HuH-7 (cell line): ENCODE results near the gene ASXL1.
"Not testable (repeated sequence)": the region's sequence is repeated elsewhere in the genome, so short reads cannot be mapped to it uniquely, and the experiment has no call there.

Experiments used
- DNase-seq: peaks from one replicate; pipeline ENCODE4 v3.0.0; 2011; ENCODE audit warnings: low spot score

Gene ASXL1

DNA sequence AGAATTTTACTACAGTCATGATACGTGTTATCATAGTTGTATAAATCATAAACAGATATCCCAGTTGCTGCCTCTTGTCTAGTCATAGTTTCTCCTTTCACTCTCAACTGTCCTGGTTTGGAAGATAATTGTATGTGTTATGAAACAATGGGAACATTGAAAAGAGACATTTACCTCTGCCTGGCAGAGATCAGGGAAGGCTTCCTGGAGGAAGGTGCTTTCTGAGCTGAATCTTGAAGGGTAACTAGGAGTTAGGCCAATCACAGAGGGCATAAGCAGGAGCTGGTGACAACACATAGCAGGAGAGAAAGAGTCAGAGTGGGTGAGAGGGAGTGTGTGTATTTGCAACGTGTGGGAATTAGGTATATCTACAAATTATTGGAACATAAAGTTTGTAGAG lies 5.4 kb downstream of the ASXL1 start:
- DNase-seq, result no peak

DNA sequence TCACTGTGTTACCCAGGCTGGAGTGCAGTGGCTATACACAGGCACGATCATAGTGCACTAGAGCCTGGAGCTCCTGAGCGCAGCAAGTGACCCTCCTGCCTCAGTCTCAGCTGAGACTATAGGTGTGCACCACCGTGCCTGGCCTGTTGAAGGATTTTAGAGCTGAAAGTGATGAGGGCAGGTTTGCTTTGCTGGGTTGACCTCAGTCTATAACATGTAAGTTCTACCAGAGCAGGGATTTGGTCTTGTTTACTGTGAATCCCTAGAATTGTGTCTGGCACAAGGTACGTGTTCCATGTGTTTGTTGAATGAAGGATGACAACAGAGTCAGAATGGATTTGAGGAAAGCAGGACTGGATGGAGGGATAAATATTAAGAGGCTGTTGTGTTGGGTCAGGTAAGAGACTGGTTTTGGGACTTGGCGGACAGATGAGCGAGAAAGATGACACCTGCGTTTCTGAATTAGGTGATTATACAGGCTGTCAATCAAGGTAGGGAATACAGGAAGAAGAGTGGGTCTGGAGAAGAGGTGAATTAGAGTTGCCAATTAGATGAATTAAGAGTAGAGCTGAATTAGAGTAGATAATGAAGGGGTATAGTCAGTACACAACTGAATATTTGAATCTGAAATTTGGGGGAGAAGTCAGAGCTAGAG lies 6.5 kb downstream of the ASXL1 start:
- no peak for DNase-seq

DNA sequence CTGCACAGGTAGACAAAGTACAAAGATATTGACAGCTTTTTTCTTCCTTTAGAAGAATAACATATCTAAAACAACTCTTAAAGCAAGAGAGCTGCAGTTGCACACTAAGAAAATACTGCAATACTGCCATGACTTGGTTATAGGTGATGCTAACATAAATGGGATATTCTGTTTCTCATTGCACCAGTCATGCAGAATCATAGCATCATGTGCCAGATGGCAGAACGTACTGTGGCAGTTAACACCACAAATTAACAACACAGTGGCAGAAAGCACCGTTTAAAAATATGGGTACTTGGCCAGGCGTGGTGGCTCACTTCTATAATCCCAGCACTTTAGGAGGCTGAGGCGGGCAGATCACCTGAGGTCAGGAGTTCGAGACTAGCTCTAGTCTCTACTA lies 7.4 kb downstream of the ASXL1 start:
- no peak for DNase-seq

DNA sequence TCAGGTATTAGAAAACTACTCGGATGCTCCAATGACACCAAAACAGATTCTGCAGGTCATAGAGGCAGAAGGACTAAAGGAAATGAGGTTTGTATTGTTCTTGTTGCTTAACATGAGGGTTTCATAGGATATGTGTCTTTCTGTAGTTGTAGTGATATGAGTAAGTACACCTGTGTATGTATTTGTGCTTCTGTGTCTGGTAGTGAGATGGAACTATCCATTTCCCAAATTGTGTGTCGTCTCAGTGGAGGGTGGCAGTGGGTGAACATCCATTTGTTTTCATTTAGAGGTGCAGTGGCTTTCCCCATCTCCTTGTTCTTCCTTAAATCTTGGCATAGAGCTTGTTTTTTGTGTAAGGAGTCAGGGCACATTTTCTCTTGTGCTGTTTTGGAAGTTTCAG lies 8.2 kb downstream of the ASXL1 start:
- DNase-seq, result no peak

DNA sequence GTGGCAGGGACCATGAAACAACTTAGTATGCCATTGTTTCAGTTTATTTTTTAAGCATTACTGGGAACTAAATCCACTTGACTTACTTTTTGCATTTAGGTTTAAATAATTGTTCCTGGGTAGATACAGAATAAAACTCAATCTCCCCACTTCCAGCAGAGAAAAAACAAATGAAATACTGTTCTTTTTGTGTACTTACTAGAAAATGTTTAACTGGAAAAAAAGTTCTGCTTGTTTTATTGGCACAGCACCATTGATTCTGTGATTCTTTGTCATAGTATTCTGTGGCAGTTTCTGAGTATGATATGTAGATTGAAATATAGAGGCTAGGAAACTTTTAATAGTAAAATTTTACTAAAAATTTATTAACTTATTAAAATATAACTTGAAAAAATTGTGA lies 10.2 kb downstream of the ASXL1 start:
- no peak for DNase-seq

DNA sequence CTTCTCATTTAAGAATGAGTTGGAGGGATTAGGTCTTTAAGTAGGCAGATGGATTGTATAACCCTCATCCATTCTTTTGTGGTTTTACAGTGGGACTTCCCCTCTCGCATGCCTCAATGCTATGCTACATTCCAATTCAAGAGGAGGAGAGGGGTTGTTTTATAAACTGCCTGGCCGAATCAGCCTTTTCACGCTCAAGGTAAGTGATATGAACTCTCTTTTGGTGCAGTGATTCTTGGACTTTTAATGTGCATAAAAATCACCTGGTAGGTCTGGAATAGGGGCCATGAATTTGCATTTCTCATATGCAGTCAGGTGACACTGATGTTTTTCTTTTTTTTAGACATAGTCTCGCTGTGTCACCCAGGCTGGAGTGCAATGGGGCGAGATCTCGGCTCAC lies 10.8 kb downstream of the ASXL1 start:
- DNase-seq, result no peak

DNA sequence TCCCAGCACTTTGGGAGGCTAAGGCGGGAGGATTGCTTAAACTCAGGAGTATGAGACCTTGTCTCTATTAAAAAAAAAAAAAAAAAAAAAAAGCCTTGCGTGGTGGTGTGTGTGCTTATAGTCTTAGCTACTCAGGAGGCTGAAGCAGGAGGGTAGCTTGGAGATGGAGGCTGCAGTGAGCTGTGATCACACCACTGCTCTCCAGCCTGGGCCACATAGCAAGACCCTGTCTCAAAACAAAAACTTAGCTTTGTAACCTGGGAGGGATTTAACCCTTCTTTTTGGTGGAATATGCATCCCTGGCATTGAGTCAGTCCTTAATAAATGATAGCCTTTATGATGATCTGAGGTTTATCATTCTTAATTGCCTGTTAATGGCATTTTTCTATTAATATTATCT lies 12.8 kb downstream of the ASXL1 start:
- DNase-seq, result no peak

DNA sequence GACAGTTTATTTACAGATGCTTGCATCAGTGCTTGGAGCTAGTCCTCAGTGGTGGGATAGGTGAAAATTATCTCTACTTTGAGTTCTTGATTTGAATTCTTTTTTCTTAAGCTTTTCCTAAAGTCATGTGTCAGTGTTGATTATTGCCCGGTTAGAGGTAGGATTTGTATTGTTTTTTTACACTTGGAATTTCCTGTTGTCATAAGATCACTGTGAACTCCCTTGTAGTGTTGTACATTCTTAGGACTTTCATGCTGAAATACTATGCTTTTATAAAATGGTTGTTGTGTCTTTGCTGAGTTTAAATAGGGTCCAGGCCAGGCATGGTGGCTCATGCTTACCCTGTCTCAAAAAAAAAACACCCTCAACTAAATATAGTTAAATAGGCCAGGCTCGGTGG lies 20.3 kb downstream of the ASXL1 start:
- DNase-seq, result no peak

DNA sequence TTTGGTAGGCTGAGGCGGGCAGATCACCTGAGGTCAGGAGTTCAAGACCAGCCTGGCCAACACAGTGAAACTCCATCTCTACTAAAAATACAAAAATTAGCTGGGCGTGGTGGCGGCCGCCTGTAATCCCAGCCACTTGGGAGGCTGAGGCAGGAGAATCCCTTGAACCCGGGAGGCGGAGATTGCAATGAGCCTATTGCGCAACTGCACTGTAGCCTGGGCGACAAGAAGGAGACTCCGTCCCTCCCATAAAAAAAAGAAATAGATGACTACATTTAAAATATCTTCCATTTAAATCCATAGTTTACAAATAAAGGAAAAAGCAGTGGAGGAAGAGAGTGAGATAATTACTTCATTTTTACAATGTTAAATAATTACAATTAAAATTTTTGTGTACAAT lies 21.9 kb downstream of the ASXL1 start:
- DNase-seq, result not testable (repeated sequence)

DNA sequence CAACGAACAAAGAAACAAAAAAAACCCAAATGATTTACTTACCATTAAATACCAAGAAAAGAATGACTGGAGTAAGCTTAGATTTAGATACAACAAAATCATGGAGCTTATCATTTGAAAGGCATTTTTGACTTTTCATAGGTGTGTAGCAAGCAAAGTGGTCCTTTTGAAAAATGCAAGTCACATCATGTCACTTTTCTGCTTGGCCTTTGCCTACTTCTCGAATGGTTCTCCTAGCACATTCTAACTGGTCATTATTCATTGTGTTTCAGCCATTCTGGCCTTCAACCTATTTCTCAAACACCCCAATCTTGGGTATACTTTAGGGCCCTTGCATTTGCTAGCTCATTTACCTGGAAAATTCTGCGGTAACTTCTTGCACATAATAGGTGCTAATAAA lies 22.6 kb downstream of the ASXL1 start:
- no peak for DNase-seq

DNA sequence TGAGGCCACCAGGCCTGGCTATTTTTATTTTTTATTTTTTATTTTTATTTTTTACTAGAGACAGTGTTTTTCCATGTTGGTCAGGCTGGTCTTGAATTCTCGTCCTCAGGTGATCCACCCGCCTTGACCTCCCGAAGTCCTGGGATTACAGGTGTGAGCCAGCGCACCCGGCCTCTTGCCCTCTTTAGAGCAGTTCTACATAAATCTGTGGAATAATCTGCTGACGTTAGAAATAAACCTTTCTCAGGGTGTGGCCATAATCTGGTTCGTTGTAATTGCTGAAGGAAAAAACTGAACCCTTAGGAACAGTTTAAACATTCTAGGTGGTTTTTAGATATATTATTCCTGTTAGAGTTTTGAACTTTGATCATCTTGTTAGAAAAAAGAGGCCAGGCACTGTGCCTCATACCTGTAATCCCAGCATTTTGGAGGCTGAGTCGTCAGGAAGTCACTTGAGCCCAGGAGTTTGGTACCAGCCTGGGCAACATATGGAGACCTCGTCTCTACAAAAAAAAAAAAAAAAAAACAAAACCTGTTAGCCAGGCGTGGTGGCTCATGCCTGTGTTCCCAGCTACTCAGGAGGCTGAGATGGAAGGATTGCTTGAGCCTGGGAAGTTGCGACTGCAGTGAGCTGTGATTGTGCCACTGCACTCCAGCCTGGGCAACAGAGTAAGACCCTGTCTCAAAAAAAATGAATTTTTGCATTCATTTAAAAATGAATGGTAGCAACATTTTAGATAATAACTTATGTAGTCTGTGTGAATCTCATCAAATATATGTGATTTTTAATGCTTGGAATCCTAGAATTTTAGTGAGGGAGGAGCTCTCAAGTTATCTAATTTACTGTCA lies 24.2 kb downstream of the ASXL1 start:
- no peak for DNase-seq

DNA sequence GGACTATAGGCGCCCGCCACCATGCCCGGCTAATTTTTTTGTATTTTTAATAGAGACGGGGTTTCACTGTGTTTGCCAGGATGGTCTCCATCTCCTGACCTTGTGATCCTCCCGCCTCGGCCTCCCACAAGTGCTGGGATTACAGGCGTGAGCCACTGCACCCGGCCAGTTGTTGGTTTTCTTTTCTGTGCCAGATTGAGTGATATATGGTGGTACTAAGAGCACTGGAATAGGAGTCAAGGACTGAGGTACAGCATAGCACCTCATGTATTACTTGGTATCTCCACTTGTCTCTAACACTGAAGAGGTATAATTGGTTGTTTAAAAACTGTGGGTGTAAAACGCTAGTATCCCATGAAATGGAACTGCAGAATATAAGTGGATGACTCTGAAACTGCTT lies 25.3 kb downstream of the ASXL1 start:
- DNase-seq, result not testable (repeated sequence)

DNA sequence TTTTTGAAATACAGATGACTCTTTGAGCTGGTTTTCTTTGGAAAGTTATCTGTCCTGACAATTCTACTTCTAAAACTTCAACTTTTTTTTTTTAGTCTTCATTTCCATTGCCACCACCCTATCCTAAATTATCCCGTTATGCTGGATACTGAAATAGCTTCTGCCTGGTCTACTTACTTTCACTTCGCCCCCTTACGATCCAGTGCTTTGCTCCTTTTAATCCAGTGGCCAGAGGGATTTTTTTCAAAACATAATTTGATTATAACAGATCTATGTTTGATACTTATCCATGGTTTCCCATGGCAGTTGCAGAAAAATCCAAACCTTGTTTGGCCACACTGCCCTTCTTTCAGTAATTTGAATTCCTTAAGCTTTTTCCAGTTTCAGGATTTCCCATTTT lies 27.4 kb downstream of the ASXL1 start:
- no peak for DNase-seq

DNA sequence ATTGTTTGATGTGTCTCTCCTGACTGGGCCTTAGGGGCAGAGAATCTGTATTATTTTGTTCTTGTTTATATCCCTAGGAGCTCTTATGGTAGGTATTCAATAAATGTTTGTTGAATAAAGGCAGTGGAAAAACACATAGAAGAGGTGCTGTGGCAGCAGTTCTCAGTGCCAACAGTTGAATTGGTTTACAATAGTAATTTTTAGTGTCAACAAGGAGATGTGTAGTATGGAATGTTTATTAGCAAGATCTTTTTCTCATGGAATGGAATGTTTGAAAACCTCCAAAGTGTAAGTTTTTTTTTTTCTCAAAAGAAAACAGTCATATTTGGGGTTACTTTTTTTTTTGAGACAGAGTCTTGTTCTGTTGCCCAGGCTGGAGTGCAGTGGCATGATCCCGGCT lies 28.0 kb downstream of the ASXL1 start:
- DNase-seq, result no peak

DNA sequence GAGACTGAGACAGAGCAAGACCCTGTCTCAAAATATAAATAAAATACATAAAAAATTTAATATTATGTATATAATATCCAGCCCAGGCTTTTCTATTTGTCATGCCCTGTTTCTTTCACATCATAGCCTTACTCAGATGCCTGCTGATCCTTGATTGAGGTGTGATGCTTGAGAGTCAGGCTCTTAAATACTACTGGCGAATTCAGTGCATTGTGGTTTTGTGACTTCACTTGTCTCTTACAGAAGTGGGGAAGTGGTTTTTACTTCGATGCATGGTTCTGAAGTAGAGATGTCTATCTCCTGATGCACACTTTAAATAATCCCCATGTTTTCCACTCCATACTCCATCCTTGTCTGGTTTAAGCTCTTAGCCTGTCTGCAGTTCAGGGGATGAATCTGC lies 29.1 kb downstream of the ASXL1 start:
- no peak for DNase-seq

DNA sequence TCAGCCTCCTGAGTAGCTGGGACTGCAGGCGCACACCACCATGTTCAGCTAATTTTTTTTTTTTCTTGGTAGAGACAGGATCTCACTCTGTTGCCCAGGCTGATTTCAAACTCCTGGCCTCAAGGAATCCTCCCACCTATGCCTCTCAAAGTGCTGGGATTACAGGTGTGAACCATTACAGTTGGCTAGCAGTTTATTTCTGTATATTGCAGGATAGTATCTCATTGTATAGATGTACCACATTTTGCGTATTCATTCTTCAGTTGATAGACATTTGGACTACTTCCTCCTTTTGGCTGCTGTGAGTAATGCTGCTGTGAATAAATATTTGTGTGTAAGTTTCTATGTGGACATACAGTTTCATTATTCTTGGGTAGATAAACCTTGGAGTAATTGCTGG lies 32.9 kb downstream of the ASXL1 start:
- no peak for DNase-seq

DNA sequence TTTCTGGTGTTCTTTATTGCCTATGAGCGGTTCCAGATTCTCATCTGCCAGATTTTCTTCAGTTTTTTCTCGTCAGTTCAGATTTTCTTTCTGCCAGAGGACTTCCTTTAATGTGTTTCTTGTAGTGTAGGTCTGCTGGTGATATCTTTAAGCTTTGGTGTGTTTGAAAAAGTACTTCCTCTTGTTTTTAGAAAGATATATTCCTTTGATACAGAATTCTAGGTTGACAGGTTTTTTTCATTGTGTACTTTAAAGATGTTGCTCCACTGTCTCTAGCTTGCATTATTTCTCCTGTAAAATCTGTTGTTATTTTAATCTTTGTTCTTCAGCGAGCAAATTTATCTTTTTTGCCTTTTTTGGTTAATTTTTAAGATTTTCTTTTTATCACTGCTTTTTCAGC lies 36.9 kb downstream of the ASXL1 start:
- no peak for DNase-seq

DNA sequence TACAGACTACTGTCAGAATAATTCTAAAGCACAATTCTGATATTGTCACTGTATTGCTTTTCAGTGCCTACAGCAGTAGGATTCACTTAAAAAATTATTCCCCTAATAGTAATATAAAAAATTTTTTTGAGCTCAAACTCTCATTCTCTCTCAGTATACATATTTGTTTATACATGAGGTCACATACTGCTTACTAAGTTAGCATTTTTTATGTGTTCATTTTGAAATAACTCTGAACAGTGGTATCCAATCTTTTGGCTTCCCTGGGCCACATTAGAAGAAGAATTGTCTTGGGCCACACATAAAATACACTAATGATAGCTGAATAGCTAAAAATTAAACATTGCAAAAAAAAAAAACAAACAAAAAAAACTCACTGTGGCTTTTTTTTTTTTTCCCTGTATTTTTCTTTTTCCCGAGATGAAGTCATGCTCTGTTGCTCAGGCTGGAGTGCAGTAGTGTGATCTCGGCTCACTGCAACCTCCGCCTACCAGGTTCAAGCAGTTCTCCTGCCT lies 38.6 kb downstream of the ASXL1 start:
- no peak for DNase-seq

DNA sequence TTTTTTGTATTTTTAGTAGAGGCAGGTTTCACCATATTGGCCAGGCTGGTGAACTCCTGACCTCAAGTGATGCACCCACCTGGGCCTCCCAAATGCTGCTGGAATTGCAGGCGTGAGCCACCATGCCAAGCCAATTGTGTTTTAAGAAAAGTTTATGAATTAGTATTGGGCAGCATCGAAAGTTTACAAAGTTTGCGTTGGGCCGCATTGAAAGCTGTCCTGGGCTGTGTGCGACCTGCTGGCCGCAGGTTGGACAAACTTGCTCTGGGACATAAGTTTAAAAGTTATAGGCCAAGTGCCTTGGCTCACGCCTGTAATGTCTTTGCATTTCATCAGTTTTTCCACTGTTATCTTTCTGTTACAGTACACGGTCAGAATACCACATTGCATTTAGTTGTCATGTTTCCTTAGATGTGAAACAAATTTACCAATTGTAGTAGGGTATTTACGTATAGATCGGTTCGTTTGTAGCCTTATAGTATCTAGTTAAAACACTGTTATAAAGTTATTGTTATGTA lies 39.5 kb downstream of the ASXL1 start:
- no peak for DNase-seq

DNA sequence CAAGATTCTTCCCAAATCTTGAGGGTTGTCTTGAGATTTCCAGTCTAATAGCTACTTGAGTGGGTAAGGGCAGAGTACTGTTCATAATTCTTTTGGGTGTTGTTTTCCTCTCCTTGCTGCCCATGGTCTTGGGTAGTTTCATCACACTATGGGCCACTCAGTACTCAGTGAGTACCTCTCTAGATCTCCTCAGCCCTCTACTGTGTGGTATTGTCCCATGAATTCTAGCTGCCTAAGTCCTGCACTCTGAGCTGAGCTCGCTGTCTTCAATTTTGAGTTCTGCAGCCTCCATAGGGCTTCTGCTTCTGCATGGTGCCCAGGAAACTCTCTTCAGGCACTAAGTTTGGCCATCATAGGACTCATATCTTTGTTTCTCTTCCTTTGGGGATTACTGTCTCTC lies 42.3 kb downstream of the ASXL1 start:
- no peak for DNase-seq

DNA sequence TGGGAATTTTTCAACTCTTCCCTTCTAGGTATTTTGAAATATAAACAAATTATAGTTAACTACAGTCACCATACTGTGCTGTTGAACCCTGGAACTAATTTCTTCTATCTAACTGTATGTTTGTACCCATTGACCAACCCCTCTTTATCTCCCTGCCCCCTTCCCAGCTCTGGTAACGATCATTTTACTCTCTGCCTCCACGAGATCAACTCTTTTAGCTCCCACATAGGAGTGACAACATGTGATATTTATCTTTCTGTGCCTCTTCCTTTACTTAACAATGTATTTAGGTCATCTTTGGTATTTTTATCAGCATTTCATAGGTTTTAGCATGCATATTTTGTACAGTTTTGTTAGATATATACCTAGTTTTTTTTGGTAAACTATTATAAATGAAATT lies 45.9 kb downstream of the ASXL1 start:
- DNase-seq, result no peak

DNA sequence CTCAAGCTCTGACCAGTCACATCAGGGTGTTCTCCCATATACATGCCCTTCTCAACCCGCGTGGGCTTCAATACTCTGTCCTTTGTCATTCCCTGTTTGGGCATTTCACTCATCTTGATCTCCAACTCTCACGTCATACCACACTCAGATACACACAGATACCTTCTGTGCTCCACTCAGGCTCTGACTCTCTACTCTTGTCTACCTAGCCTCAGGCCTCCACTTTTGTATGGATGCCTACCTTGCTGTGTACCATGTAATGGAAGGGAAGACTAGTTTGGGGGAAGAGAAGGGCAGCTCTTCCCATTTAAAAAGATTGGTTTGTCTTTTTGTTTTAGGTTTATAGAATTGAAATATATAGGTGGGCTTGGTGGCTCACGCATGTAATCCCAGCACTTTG lies 48.6 kb downstream of the ASXL1 start:
- no peak for DNase-seq

DNA sequence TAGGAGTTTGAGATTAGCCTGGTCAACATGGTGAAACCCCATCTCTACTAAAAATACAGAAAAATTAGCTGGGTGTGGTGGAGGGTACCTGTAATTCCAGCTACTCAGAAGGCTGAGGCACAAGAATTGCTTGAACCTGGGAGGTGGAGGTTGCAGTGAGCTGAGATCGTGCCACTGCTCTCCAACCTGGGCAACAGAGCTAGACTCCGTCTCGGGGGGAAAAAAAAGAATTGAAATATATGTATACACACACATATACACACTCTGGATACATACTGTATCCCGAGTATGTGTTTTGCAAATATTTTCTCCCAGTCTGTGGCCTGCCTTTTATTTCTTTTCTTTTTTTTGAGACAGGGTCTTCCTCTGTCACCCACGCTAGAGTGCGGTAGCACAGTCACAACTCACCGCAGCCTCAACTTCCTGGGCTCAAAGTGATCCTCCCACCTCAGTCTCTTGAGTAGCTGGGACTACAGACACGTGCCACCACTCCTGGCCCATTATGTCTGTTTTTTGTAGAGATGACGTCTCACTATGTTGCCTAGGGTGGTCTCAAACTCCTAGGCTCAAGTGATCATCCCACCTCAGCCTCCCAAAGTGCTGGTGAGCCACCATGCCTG lies 49.1 kb downstream of the ASXL1 start:
- DNase-seq, result not testable (repeated sequence)
